Nephron (organoid): Measurements from ENCODE around the gene NAT10.

ENCODE experiments used
- H3K27ac Mint-ChIP-seq, 3 experiments: 2 replicates each; pipeline ENCODE4 v1.8.0; 2020; ENCODE audit warnings: mixed read lengths in 3 of 3, mild to moderate bottlenecking in 2 of 3, moderate library complexity in 1 of 3
- H3K27me3 Mint-ChIP-seq: 2 replicates; pipeline ENCODE4 v1.8.0; 2021; ENCODE audit warnings: low read depth, mild to moderate bottlenecking, moderate library complexity, mixed read lengths
- H3K36me3 Mint-ChIP-seq: 2 replicates; pipeline ENCODE4 v1.8.0; 2020; ENCODE audit warnings: low read depth, mixed read lengths
- H3K4me1 Mint-ChIP-seq: 2 replicates; pipeline ENCODE4 v1.8.0; 2020; ENCODE audit warnings: mixed read lengths
- H3K4me3 Mint-ChIP-seq, 3 experiments: 2 replicates each; pipeline ENCODE4 v1.8.0; 2020; ENCODE audit warnings: mild to moderate bottlenecking in 3 of 3, mixed read lengths in 3 of 3, moderate library complexity in 2 of 3
- H3K9me3 Mint-ChIP-seq: 2 replicates; pipeline ENCODE4 v1.8.0; 2020; ENCODE audit warnings: mixed read lengths
- CTCF ChIP-seq, 3 experiments: fragments of 200-600 bp; sonication (generic); IDR thresholded peaks; one replicate each; pipeline ENCODE4 v1.5.0; 2021; ENCODE audit warnings: antibody characterized with exemption in 3 of 3; ENCODE audit not compliant: unreplicated experiment in 3 of 3

Gene NAT10

DNA sequence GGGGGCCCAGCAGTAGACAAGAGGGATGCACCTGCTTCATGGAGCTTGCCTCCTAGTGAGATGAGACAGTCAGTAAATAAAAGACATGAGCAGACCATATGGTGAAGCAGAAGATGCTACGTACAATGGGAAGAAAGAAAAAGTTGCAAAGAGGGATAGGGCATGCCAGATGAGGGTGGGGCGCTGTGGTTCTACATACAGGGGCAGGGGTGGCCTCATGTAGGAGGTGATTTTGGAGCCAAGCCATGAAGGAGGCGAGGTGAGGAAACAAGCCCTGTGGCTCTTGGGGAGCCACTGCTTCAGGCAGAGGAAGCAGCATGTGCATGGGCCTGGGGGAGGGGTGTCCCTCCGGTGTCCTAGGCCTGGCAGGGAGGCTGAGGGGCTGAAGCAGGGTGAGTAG, 15.2 kb downstream of the NAT10 start:
- no peak for TF ChIP-seq CTCF (IDR thresholded peaks at IDR 0.05; ENCODE audit: unreplicated experiment in 3 of 3)
- Mint-ChIP-seq H3K27me3 (no peaks in the 10 kb centered on the region), H3K36me3 (peaks cover 69% of the 10 kb centered on the region), H3K27ac (no peak overlapping the region), H3K4me3 (no peak overlapping the region), H3K4me1 (no peaks in the 10 kb centered on the region), H3K9me3 (no peaks in the 10 kb centered on the region)

DNA sequence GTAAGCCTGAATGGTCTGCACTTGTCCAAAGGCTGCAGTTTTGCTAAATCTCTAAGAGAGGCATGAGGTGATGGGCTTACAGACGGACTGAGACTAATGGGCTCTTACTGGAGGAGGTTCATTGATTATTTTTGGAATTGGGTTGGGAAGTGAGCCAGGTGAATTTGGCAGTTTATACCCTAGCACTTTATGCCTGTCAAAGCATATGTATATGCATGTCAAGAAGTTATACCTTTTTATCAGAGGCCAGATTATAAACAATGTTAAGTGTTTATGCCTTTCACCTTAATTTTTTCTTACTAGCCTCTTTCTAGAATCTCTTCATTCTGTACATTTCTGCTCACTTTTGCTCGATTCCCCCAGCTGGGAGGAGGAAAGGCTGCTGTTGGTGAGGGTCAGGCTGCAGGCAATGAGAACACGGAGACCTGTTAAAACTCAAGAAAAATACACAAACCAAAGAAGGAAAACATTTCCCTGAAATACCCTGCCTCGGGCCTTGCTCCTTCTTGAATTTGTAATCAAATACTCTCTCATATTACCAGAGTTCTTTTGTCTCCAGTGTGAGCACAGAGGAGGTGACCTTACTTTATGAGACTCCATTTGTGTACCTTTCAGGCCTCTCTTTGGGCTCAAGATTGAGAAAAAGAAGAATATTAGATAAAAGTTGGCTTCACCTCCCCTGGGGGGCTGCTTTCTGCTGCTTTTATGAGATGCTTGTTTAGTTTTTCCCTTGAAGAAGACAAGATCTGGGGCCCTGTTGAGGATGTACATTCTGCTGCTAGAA, 19.6 kb downstream of the NAT10 start:
- no peak for TF ChIP-seq CTCF (IDR thresholded peaks at IDR 0.05; ENCODE audit: unreplicated experiment in 3 of 3)
- peaks cover 81% of the 10 kb centered on the region for H3K36me3 Mint-ChIP-seq
- no peak overlapping the region for H3K4me3 Mint-ChIP-seq
- no peaks in the 10 kb centered on the region for H3K4me1 Mint-ChIP-seq
- no peaks in the 10 kb centered on the region for H3K27me3 Mint-ChIP-seq
- no peaks in the 10 kb centered on the region for H3K9me3 Mint-ChIP-seq
- no peak overlapping the region for H3K27ac Mint-ChIP-seq

DNA sequence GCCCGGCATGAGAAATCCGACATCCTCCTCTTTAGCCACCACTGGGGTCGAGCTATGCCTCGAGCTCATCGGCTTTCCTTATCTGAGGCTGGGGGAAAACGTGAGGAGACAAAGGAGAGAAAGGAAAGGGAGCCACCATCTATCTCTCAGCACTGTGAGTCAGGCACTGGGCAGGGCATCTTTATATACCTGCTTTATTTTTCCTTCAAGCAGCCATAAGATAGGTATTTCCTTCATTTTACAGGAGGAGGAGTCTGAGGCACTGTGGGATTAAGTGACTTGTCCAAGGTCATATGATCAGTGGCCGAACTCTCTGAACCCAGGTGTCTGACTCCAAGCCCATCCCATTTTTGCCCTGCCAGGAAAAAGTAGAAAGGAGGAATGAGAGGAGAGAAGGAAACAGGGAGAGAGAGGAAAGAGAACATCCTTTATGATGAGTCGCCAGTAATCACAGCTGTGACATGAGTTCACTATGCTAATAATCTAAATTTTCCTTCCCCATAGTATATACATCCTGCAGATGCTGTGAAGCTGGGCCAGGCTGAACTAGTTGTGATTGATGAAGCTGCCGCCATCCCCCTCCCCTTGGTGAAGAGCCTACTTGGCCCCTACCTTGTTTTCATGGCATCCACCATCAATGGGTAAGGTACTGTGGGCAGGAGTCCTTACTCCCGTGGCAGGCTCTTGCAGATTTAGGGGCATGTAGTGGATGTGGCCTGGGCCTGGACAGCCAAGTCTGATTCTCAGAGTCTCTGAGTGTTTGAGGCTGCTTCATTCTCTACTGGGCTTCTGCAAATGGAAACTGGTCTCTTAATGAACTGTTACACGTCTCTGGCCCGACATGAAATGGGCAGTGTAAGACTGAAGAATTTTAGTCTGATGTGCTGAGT, 21.8 kb downstream of the NAT10 start:
- Mint-ChIP-seq H3K4me3 (no peak overlapping the region), H3K27ac (no peak overlapping the region), H3K36me3 (peaks cover 85% of the 10 kb centered on the region), H3K27me3 (no peaks in the 10 kb centered on the region), H3K4me1 (no peaks in the 10 kb centered on the region), H3K9me3 (no peaks in the 10 kb centered on the region)
- TF ChIP-seq CTCF (IDR thresholded peaks at IDR 0.05; ENCODE audit: unreplicated experiment in 3 of 3): no peak

GRCh38 chr11:34128824-34129223, 23.4 kb downstream of the NAT10 start:
- no peak overlapping the region for H3K27ac Mint-ChIP-seq
- TF ChIP-seq CTCF (IDR thresholded peaks at IDR 0.05; ENCODE audit: unreplicated experiment in 3 of 3): no peak

GRCh38 chr11:34132261-34132965, 27.0 kb downstream of the NAT10 start:
- Mint-ChIP-seq H3K4me1 (no peaks in the 10 kb centered on the region), H3K4me3 (no peak overlapping the region), H3K9me3 (no peaks in the 10 kb centered on the region), H3K27ac (no peak overlapping the region), H3K27me3 (no peaks in the 10 kb centered on the region), H3K36me3 (peaks cover 72% of the 10 kb centered on the region)
- no peak for TF ChIP-seq CTCF (IDR thresholded peaks at IDR 0.05; ENCODE audit: unreplicated experiment in 3 of 3)

More at GRCh38 chr11:34128824-34129223, 23.4 kb downstream of the NAT10 start:
- no peaks in the 10 kb centered on the region for H3K9me3 Mint-ChIP-seq
- no peak overlapping the region for H3K4me3 Mint-ChIP-seq
- no peaks in the 10 kb centered on the region for H3K27me3 Mint-ChIP-seq
- H3K36me3 Mint-ChIP-seq: peaks cover 84% of the 10 kb centered on the region
- H3K4me1 Mint-ChIP-seq: no peaks in the 10 kb centered on the region
